Breast epithelium (tissue), 3 donors: ENCODE results near the gene PATJ.

ENCODE experiments used
- POLR2A ChIP-seq: fragments of 450-650 bp; IDR thresholded peaks from one replicate; pipeline ENCODE4 v1.6.1; 2016; ENCODE audit warnings: antibody characterized with exemption, mild to moderate bottlenecking, moderate library complexity
- POLR2AphosphoS5 ChIP-seq, 3 donors: sonication (generic); formaldehyde crosslinking; IDR thresholded peaks; one replicate each; pipeline ENCODE4 v1.6.1; 2017; ENCODE audit warnings: antibody characterized with exemption in 3 of 3
- TF ChIP-seq, protein P1 (sequence below), 3 donors: fragments of 450-650 bp; IDR thresholded peaks; one replicate each; pipeline ENCODE4 v1.5.1; 2016 to 2017; ENCODE audit warnings: antibody characterized with exemption in 3 of 3, mild to moderate bottlenecking in 3 of 3, moderate library complexity in 3 of 3

DNA sequence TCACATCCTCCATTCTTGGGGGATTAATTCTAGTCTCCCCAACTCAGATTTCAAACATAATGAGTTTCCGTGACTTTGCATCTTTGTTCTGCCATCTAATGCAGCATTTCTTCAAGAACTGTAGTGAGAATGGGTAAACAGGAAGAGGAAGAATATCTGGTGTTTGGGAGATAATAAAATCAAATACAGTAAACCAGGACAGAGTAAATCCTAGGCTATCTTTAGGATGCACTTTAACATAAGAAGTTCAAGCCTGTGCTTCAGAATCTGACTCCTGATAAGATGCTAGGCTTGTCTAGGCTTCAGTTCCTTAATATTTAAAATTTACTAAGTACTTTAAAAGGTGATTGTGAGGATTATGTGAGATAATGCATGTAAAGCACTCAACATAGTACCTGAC lies 27.9 kb downstream of the PATJ start:
- TF ChIP-seq, protein P1, sequence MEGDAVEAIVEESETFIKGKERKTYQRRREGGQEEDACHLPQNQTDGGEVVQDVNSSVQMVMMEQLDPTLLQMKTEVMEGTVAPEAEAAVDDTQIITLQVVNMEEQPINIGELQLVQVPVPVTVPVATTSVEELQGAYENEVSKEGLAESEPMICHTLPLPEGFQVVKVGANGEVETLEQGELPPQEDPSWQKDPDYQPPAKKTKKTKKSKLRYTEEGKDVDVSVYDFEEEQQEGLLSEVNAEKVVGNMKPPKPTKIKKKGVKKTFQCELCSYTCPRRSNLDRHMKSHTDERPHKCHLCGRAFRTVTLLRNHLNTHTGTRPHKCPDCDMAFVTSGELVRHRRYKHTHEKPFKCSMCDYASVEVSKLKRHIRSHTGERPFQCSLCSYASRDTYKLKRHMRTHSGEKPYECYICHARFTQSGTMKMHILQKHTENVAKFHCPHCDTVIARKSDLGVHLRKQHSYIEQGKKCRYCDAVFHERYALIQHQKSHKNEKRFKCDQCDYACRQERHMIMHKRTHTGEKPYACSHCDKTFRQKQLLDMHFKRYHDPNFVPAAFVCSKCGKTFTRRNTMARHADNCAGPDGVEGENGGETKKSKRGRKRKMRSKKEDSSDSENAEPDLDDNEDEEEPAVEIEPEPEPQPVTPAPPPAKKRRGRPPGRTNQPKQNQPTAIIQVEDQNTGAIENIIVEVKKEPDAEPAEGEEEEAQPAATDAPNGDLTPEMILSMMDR (IDR thresholded peaks at IDR 0.05): no peak
- TF ChIP-seq POLR2A: no peak
- no peak for TF ChIP-seq POLR2AphosphoS5 (IDR thresholded peaks at IDR 0.05)
